Naive thymus-derived CD4-positive, alpha-beta T cell (primary cell): ENCODE data around the gene ASTL. TPM values are rescaled to one million over a fixed set of nuclear protein-coding genes. Genes with fewer than 3 reads are reported as not detected.

ENCODE experiments used
- ATAC-seq: fragments of 150-1000 bp; cut with Tn5 transposase; 2 replicates; pipeline ENCODE4 v1.10.0; 2021; ENCODE audit warnings: mild to moderate bottlenecking, moderate library complexity
- CTCF ChIA-PET: fragments of 350-600 bp; sonication (Branson Sonifier 250); formaldehyde crosslinking; loops from one replicate; lab custom pipeline; 2021; ENCODE audit warnings: antibody characterized with exemption; lab: Charles Lee
- POLR2A ChIA-PET: fragments of 350-600 bp; sonication (Branson Sonifier 250); formaldehyde crosslinking; loops from one replicate; lab custom pipeline; 2021; ENCODE audit warnings: antibody characterized with exemption, inconsistent platforms; lab: Charles Lee
- DNase-seq, 9 donors: peaks; one replicate each; pipeline versions ENCODE4 v3.0.0 to v3.0.0-alpha.2; 2020 to 2022; ENCODE audit warnings: mixed read lengths in 1 of 9
- H3K27ac ChIP-seq: one replicate; pipeline ENCODE4 v1.7.0; 2013; ENCODE audit warnings: mild to moderate bottlenecking, low read depth, low read length, moderate library complexity
- H3K27me3 ChIP-seq, 2 donors: one replicate each; pipeline ENCODE4 v1.7.0; 2013; ENCODE audit warnings: low read length in 2 of 2, mild to moderate bottlenecking in 2 of 2, moderate library complexity in 2 of 2; ENCODE audit not compliant: control insufficient read depth in 2 of 2, insufficient read depth in 2 of 2
- H3K36me3 ChIP-seq, 3 experiments: 1 replicate in 2 of 3; 2 replicates in 1 of 3; pipeline ENCODE4 v1.7.0; 2013; ENCODE audit warnings: low read length in 3 of 3, mild to moderate bottlenecking in 3 of 3, moderate library complexity in 1 of 3; ENCODE audit not compliant: insufficient read depth in 3 of 3, control insufficient read depth in 2 of 3
- H3K4me1 ChIP-seq, 2 donors: one replicate each; pipeline ENCODE4 v1.7.0; 2013; ENCODE audit warnings: low read length in 2 of 2, mild to moderate bottlenecking in 2 of 2, moderate library complexity in 1 of 2; ENCODE audit not compliant: control insufficient read depth in 2 of 2, insufficient read depth in 2 of 2
- H3K4me3 ChIP-seq: 2 replicates; pipeline ENCODE4 v1.7.0; 2013; ENCODE audit warnings: mild to moderate bottlenecking, low read length
- H3K9me3 ChIP-seq, 3 experiments: 1 replicate in 2 of 3; 2 replicates in 1 of 3; pipeline ENCODE4 v1.7.0; 2013; ENCODE audit warnings: low read length in 3 of 3; ENCODE audit not compliant: control insufficient read depth in 2 of 3
- H3K27ac Mint-ChIP-seq, 9 donors: one replicate each; pipeline ENCODE4 v1.8.0; 2020 to 2022; ENCODE audit warnings: mixed read lengths in 9 of 9, mild to moderate bottlenecking in 8 of 9, moderate library complexity in 5 of 9, inconsistent platforms in 2 of 9
- H3K27me3 Mint-ChIP-seq, 5 donors: one replicate each; pipeline ENCODE4 v1.8.0; 2021 to 2022; ENCODE audit warnings: mixed read lengths in 5 of 5, mild to moderate bottlenecking in 1 of 5
- H3K36me3 Mint-ChIP-seq, 5 donors: one replicate each; pipeline ENCODE4 v1.8.0; 2020 to 2022; ENCODE audit warnings: mixed read lengths in 5 of 5, mild to moderate bottlenecking in 3 of 5, inconsistent platforms in 1 of 5
- H3K4me1 Mint-ChIP-seq, 7 donors: one replicate each; pipeline ENCODE4 v1.8.0; 2020 to 2022; ENCODE audit warnings: mixed read lengths in 7 of 7, mild to moderate bottlenecking in 3 of 7, inconsistent platforms in 1 of 7
- H3K4me3 Mint-ChIP-seq, 10 donors: one replicate each; pipeline ENCODE4 v1.8.0; 2020 to 2022; ENCODE audit warnings: mild to moderate bottlenecking in 10 of 10, mixed read lengths in 10 of 10, moderate library complexity in 6 of 10, inconsistent platforms in 2 of 10
- H3K9me3 Mint-ChIP-seq, 11 donors: one replicate each; pipeline ENCODE4 v1.8.0; 2020 to 2022; ENCODE audit warnings: mixed read lengths in 11 of 11, mild to moderate bottlenecking in 4 of 11, inconsistent platforms in 1 of 11, moderate library complexity in 1 of 11
- intact Hi-C, 2 donors: fragments of 100-400 bp; cut with micrococcal nuclease; formaldehyde crosslinking; loops; one replicate each; pipeline ENCODE4 v1.15.1; 2023
- polyA plus RNA-seq, 2 donors: library from polyadenylated mRNA; unstranded; fragments of 300-500 nt; fragmentation: Illumina TruSeq; gene quantifications; one replicate each; pipeline ENCODE4 v1.2.3, GENCODE V29; 2021
- total RNA-seq, 6 experiments: library from RNA in 5 of 6; stranded (reverse) in 5 of 6; gene quantifications; 1 replicate in 5 of 6; 2 replicates in 1 of 6; pipeline ENCODE4 v1.2.3 and lab custom pipeline; 2021 to 2026

ASTL gene
- total RNA-seq (1 to 10 TPM in 2 of 5 experiments, under 1 TPM in 3; 0.65 to 7.5 (median 0.86) TPM), polyA plus RNA-seq (under 1 TPM in 1 of 2 donors, not detected in 1; 0.19 TPM), total RNA-seq (lab: John Stamatoyannopoulos, UW) (80.8 reads per million, percentile 81 among the genes with 10 or more reads in this experiment)

DNA sequence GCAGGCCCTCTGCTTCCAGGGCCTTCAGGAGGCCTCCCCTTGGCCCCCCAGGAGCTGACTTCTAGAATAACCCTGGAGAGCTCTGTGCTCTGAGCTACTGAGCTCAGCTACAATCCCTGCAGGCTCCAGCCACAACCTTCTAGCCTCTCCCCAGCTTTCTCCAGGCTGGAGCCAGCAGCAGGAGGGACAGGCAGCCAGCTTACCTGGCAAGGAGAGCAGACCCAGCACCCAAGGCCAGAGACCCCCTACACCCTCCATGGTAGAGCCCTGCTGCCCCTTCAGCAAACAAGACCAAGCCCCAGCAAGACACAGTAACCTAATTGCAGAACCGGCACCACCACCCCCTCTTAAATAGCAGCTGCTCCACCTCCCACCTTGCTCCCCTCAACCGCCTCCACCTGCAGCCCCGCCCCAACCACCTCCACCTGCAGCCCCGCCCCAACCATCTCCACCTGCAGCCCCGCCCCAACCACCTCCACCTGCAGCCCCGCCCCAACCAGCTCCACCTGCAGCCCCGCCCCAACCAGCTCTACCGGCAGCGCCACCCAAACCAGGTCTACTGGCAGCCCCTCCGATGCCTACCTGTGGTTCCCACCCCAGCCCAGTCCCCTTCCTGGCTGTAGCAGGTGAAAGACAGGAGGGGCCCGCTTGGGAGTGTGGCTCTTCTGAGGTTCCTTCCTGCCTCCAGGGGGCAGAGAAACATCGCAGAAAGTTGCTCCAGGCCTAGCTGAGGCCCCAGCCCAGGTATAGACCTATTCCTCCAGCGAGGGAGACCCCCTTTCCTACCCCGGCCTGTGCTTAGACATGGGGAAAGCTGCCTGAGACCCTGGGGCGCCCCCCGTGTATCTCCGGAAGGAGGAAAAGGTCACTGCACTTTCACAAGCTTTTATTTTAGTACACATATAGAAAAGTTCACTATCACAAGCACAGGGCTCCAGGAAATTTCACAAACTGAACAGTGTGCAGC lies at the start of gene ASTL:
Gene ASTL, minus strand, starts transcription at position 324 of the 967 bp plus-strand sequence. Its CDS starts 66 bp downstream, at position 258.
- Mint-ChIP-seq H3K9me3 (no peaks in the 10 kb centered on the region), H3K4me3 (no peak within 1 kb of the TSS), H3K4me1 (peaks cover 8 to 28% (median 17%) of the 10 kb centered on the region in 7 donors), H3K27me3 (no peaks in the 10 kb centered on the region), H3K27ac (peak within 1 kb of the TSS in 7 of 9 donors; percentile 25 to 70 (median 56)), H3K36me3 (peaks cover 0 to 4% (median 0%) of the 10 kb centered on the region in 5 donors)
- DNase-seq (peak in 8 of 9 donors; percentile 56 to 78 (median 73)), ATAC-seq (peak; percentile 68)
- Histone ChIP-seq H3K27ac (no peak within 1 kb of the TSS), H3K4me1 (peaks cover 18 to 20% of the 10 kb centered on the region in 2 donors), H3K4me3 (no peak within 1 kb of the TSS), H3K36me3 (peaks cover 0 to 5% (median 0%) of the 10 kb centered on the region in 3 experiments), H3K9me3 (no peaks in the 10 kb centered on the region), H3K27me3 (no peaks in the 10 kb centered on the region)
- CTCF ChIA-PET = interaction anchor here (0.7 to 15.4 kb wide), 17 partner anchors 9 to 448 kb away, joined by 3 to 401 read pairs (median 4); partner anchors contain the start of gene CIAO1
- POLR2A ChIA-PET = interaction anchor here (0.8 to 3.5 kb wide), 10 partner anchors 9 to 54 kb away, joined by 3 to 59 read pairs (median 4); no protein-coding TSS in a partner anchor
- intact Hi-C loops = loop anchor here (1.0 to 2.0 kb wide), 3 partner anchors 10 to 128 kb away; partner anchors contain the start of gene CIAO1 (in 1 of the 2)

- Histone ChIP-seq H3K27me3 (no peaks in the 10 kb centered on the region), H3K9me3 (no peaks in the 10 kb centered on the region), H3K36me3 (peaks cover 8 to 68% (median 8%) of the 10 kb centered on the region in 3 experiments), H3K4me3 (no peak overlapping the region), H3K27ac (no peak overlapping the region), H3K4me1 (no peaks in the 10 kb centered on the region)
- DNase-seq (no peak), ATAC-seq (no peak)
- Mint-ChIP-seq H3K9me3 (no peaks in the 10 kb centered on the region), H3K4me1 (peaks cover 0 to 6% (median 3%) of the 10 kb centered on the region in 7 donors), H3K27ac (peak overlapping the region in 2 of 9 donors; percentile 25 to 52), H3K36me3 (peaks cover 5 to 32% (median 20%) of the 10 kb centered on the region in 5 donors), H3K4me3 (no peak overlapping the region), H3K27me3 (no peaks in the 10 kb centered on the region)
- ChIA-PET CTCF (no interaction called here), POLR2A (interaction anchor here (1.1 kb wide), 1 partner anchor 38 kb away, joined by 3 read pairs; no protein-coding TSS in a partner anchor)
- intact Hi-C loops = no loop called here
Measured at GRCh38 chr2:96186562-96186961, 48.3 kb upstream of the ASTL start.

- Mint-ChIP-seq H3K9me3 (no peaks in the 10 kb centered on the region), H3K27ac (peak overlapping the region in 2 of 9 donors; percentile 29 to 46)
Measured at GRCh38 chr2:96185516-96185915, 47.2 kb upstream of the ASTL start.

DNA sequence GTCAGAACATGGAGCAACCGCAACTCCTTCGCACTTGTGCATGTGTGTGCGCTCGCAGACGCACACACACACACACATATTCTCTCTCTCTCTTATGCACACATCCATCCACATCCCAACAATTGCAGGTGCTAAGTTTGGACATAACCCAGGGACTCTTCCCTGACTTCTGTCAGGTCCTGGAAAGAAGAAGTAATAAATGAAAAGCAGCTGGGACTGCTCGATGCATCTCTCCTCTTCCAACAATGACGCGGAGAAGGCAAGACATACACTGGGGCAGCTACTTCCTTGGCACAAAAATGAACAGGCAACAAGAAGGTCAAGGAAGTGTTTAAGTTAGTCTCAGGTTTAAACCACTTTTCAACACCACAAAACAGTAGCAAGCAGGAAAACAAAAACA lies 46.7 kb upstream of the ASTL start:
- DNase-seq = no peak
- POLR2A ChIA-PET = no interaction called here
- CTCF ChIA-PET = interaction anchor here (0.7 kb wide), 2 partner anchors 72 to 93 kb away, joined by 3 to 5 read pairs; no protein-coding TSS in a partner anchor
- Mint-ChIP-seq H3K4me3 (no peak overlapping the region), H3K36me3 (peaks cover 5 to 27% (median 15%) of the 10 kb centered on the region in 5 donors), H3K4me1 (peaks cover 0 to 15% (median 10%) of the 10 kb centered on the region in 7 donors), H3K9me3 (no peaks in the 10 kb centered on the region), H3K27me3 (no peaks in the 10 kb centered on the region), H3K27ac (peak overlapping the region in 3 of 9 donors; percentile 3 to 46 (median 29))
- H3K9me3 ChIP-seq = no peaks in the 10 kb centered on the region
- H3K4me1 ChIP-seq = peaks cover 0 to 8% of the 10 kb centered on the region in 2 donors
- ATAC-seq = no peak
- H3K27me3 ChIP-seq = no peaks in the 10 kb centered on the region
- H3K27ac ChIP-seq = no peak overlapping the region
- H3K36me3 ChIP-seq = peaks cover 0 to 52% (median 8%) of the 10 kb centered on the region in 3 experiments
- H3K4me3 ChIP-seq = no peak overlapping the region
- intact Hi-C loops = no loop called here

More at GRCh38 chr2:96185516-96185915, 47.2 kb upstream of the ASTL start:
- peaks cover 0 to 57% (median 8%) of the 10 kb centered on the region in 3 experiments for H3K36me3 ChIP-seq
- ChIA-PET CTCF (interaction anchor here (0.7 kb wide), 2 partner anchors 72 to 92 kb away, joined by 3 to 5 read pairs; no protein-coding TSS in a partner anchor), POLR2A (interaction anchor here (1.1 kb wide), 1 partner anchor 37 kb away, joined by 3 read pairs; no protein-coding TSS in a partner anchor)
- no peaks in the 10 kb centered on the region for H3K9me3 ChIP-seq
- H3K27ac ChIP-seq = no peak overlapping the region
- intact Hi-C loops = no loop called here
- H3K27me3 ChIP-seq = no peaks in the 10 kb centered on the region
- Mint-ChIP-seq H3K4me1 (peaks cover 0 to 11% (median 8%) of the 10 kb centered on the region in 7 donors), H3K36me3 (peaks cover 5 to 27% (median 15%) of the 10 kb centered on the region in 5 donors), H3K4me3 (no peak overlapping the region), H3K27me3 (no peaks in the 10 kb centered on the region)
- no peak for DNase-seq
- H3K4me1 ChIP-seq = peaks cover 0 to 3% of the 10 kb centered on the region in 2 donors
- no peak for ATAC-seq
- H3K4me3 ChIP-seq = no peak overlapping the region

DNA sequence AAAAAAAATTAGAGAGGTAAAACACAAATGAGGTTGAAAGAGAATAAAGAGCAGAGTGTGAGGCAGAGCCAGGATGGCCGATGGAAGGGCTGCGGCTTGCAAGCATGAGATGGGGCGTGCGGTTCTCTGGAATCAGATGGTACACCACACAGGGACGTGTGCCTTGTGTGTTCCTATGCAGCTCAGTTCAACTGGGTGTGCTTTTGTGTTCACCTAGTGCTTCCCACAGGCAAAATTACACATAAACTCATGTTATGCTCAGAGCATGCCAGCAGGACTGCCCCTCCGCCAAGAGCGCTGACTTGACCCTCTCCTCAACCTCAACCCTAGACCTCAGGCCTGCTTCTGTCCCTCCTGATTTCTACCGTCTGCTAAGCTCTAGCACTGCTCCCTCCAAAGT lies 45.9 kb upstream of the ASTL start:
- no peak overlapping the region for H3K4me3 Mint-ChIP-seq
- H3K27me3 Mint-ChIP-seq = no peaks in the 10 kb centered on the region
- Histone ChIP-seq H3K27ac (no peak overlapping the region), H3K9me3 (no peaks in the 10 kb centered on the region), H3K27me3 (no peaks in the 10 kb centered on the region), H3K4me1 (peaks cover 0 to 9% of the 10 kb centered on the region in 2 donors), H3K4me3 (no peak overlapping the region), H3K36me3 (peaks cover 0 to 44% (median 8%) of the 10 kb centered on the region in 3 experiments)
- ChIA-PET POLR2A (no interaction called here), CTCF (interaction anchor here (1.1 to 2.1 kb wide), 2 partner anchors 8 to 10 kb away, joined by 4 to 5 read pairs; no protein-coding TSS in a partner anchor)
- H3K27ac Mint-ChIP-seq = peak overlapping the region in 2 of 9 donors; percentile 28 to 42
- peaks cover 0 to 22% (median 12%) of the 10 kb centered on the region in 7 donors for H3K4me1 Mint-ChIP-seq
- peaks cover 5 to 27% (median 12%) of the 10 kb centered on the region in 5 donors for H3K36me3 Mint-ChIP-seq
- intact Hi-C loops = no loop called here
- DNase-seq = no peak
- no peaks in the 10 kb centered on the region for H3K9me3 Mint-ChIP-seq
- no peak for ATAC-seq

DNA sequence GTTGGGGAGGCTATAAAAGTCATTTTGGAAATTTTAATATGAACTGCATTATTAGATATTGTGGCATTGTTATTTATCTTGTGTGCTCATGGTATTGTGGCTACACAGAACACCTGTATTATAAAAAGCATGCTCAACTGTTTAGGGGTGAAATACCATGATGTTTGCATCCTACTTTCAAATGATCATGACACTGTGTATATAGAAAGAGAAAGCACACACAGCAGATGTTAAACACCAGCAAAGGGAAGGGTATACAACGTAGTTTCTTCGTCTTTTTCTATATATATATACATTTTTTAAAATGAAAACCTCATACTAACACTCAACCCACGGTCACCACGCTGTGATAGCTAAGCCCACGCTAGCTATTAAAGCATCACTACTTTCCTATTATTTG lies 43.2 kb upstream of the ASTL start:
- intact Hi-C loops = no loop called here
- H3K36me3 ChIP-seq = peaks cover 0 to 26% (median 6%) of the 10 kb centered on the region in 3 experiments
- DNase-seq (no peak), ATAC-seq (no peak)
- Mint-ChIP-seq H3K27ac (peak overlapping the region in 4 of 9 donors; percentile 36 to 67 (median 52)), H3K4me1 (peaks cover 0 to 22% (median 12%) of the 10 kb centered on the region in 7 donors), H3K9me3 (no peaks in the 10 kb centered on the region), H3K27me3 (no peaks in the 10 kb centered on the region), H3K36me3 (peaks cover 5 to 19% (median 11%) of the 10 kb centered on the region in 5 donors), H3K4me3 (no peak overlapping the region)
- ChIA-PET CTCF (interaction anchor here (1.4 to 2.7 kb wide), 3 partner anchors 34 to 43 kb away, joined by 4 to 17 read pairs (median 8); partner anchors contain the start of gene ASTL), POLR2A (no interaction called here)
- peaks cover 0 to 9% of the 10 kb centered on the region in 2 donors for H3K4me1 ChIP-seq
- H3K27ac ChIP-seq = no peak overlapping the region
- H3K9me3 ChIP-seq = no peaks in the 10 kb centered on the region
- no peak overlapping the region for H3K4me3 ChIP-seq
- no peaks in the 10 kb centered on the region for H3K27me3 ChIP-seq
